ENCODE results near the gene MCFD2.
"Not testable (repeated sequence)": the region's sequence is repeated elsewhere in the genome, so short reads cannot be mapped to it uniquely, and the experiment has no call there.

The MCFD2 gene

DNA sequence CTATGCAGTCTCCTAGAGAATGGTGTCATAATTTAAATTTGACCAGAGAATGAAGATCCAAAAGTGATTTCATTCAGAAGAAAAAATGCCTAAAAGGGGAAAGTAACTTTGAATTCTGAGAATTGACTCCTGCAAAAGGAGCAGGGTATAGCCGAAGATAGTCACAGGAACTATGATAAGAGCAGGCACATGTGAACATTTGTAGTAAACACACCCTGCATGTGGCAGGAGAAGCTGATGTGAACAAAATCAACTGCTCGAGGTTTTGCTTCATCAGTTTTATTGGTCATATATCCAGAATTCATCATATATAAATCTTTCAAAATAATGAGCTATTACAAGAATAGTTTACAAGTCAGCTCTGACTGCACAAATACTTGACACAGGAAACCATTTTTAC, 14.0 kb downstream of the MCFD2 start:
- no peak for DNase-seq (ENCODE audit: low read depth)

DNA sequence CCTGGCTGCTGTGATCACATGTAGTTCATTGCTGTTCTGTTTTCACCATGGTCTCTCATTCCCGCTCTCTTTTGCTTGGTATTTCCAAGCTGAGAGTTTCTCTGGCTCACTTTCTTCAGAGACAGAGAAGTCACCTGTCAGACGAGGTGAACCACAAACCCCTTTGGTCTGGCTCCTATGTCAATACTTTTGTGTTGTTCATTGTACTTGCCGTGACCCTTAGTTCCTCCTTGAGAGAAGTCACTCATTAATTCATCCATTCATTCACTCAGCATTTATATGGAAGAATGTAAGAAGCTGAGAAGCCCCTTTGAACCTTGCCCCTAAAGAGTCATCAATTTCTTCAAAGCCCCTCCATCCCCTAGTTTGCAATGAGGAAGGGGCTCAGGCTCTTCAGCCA, 15.2 kb downstream of the MCFD2 start:
- DNase-seq (ENCODE audit: low read depth): no peak

DNA sequence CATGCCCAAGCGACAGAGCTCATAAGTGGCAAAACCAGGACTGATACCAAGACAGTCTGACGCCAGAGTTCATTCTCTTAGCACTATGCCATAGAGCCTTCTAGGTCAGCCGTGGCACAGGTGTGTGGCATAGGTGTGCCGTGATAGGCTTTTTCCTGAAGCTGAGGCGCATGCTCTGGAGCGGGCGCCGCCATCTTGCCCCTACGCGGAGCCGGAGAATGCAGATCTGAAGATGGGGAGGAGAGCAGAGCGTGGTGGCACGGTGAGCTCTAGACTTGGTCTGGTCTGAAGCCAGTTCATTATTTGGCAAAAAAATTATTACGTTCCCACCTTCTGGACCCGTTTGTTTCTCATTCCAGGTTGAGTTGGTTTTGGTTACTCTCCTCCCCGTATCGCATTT, 16.6 kb downstream of the MCFD2 start:
- DNase-seq (ENCODE audit: low read depth): no peak

DNA sequence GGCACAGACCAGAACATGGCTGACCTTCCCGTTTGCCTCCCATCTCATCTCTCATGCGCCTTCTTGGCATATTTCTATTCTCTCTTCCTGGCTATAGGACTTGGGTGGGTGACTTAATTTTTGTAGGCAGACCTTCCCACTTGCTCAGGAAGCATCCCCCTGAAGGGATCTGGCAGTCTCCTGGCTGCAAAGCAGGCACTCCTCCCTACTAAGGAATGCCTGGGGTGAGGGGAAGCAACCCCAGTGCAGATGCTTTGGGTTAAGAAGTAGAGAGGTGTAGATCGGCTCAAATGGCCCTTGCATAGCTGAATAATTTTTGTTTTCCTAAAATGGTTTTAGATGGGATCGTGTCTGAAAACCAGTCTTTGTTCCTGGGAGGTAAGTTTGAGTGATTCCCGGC, 17.6 kb downstream of the MCFD2 start:
- no peak for DNase-seq (ENCODE audit: low read depth)

DNA sequence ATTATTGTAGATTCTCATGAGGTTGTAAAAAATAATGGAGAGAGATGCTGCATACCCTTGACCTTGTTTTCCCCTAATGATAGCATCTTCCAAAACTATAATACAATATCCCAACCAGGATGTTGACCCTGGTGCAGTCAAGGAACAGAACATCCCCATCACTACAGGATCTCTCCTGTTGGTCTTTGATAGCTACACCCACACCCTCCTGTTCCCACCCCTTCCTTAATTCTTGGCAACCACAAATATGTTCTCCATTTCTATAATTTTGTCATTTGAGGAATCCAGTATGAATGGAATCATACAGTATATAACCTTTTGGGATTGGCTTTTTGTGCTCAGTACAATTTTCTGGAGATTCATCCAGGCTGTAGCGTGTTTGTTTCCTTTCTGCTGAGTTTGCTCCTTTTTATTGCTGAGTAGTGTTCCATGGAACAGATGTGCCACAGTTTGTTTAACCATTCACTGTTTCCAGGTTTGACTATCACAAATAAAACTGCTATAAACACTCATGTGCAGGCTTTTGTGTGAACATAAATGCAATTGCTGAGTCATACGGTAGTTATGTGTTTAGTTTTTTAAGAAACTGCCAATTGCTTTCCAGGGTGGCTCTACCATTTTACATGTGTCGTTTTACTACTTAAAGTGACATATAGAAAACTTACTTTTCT, 22.2 kb downstream of the MCFD2 start:
- DNase-seq (ENCODE audit: low read depth): no peak

DNA sequence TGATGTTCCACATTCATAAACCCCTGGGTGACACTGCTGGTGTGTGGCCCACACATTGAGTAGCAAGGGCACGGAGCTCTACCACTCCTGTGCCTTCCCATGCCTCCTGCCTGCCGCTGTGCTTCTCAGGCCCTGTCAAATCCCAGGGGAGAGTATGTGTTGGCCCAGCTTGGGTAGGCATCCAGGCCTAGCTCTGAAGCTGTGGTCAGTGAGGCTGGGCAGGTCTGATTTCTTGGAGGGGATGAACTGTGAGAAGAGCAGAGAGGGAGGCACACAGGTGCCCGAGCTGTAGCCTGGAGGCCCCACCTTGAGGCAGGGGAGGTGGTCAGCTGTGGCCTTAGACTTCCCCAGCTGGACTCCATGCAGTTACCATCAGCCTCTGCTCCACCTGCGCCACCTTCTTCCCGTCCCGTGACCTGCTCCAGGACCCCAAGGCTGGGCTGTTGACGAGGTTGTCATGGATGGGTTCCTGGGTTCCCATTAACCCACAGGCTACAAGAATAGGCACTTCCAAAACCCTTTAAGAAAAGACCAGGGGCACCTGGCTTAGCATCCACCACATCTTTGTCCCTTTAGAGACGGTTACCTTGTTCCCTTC, 23.6 kb downstream of the MCFD2 start:
- DNase-seq (ENCODE audit: low read depth): no peak

DNA sequence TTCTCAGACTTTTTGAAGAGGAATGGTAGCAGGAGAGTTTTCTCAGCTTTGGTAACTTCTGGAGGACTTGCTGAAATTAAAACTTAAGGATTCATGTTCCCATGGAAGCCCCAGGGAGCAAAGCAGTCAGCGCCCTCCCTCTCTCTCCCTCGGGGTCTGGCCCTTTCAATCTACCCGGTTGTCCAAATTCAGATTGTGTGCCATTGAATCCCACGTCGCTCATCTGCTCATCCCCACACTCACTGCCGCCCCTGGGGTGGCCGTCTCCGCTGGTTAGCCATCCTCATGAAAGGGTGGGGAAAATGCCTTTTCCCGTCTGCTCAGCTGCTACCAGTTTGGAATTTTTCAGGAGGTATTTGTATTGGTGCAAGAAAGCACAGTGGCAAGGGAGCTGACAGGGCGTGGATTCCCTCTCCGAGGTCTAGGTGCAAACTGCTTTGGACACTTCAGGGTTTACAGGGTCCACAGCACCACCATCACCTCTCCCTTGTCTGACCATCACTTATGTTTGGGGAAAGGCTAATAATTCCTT, 27.1 kb downstream of the MCFD2 start:
- no peak for DNase-seq (ENCODE audit: low read depth)

DNA sequence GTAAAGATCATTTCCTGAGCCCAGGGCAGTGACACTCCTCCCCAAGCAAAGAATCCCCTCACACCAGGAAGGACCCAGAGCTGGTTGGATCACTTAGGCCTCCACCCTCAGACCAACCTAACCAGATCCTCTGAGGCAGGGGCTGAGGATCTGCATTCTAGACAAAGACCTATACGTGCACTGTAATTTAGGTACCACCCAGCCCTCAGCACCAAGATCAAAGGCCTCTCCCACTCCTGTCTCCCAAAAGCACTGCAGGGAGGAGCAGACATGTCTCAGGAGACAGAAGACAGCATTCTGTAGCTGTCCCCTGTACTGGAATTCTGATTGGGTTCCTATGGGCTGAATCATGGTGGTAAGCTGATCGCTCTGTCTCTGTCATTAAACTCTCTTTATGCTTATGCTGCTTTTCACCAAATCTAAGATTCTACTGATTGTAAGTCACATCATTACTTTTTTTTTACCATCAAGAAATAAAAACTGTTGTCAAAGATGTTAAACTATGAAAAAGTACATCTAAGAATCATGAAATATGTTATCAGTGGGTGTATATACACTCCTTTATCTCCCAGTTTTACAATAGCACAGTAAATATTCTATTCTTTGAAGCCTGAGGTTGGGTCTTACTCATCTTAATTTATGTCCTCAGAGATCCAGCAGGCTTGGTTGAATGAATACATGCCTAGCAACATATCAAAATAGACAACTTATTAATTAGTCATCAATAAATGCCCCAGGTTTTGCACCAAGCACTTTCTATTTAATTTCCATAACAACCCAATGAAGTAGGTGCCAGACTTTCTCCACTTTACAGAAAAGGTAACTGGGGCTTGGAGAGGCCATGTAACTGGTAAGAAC, 28.3 kb downstream of the MCFD2 start:
- DNase-seq (ENCODE audit: low read depth): no peak

DNA sequence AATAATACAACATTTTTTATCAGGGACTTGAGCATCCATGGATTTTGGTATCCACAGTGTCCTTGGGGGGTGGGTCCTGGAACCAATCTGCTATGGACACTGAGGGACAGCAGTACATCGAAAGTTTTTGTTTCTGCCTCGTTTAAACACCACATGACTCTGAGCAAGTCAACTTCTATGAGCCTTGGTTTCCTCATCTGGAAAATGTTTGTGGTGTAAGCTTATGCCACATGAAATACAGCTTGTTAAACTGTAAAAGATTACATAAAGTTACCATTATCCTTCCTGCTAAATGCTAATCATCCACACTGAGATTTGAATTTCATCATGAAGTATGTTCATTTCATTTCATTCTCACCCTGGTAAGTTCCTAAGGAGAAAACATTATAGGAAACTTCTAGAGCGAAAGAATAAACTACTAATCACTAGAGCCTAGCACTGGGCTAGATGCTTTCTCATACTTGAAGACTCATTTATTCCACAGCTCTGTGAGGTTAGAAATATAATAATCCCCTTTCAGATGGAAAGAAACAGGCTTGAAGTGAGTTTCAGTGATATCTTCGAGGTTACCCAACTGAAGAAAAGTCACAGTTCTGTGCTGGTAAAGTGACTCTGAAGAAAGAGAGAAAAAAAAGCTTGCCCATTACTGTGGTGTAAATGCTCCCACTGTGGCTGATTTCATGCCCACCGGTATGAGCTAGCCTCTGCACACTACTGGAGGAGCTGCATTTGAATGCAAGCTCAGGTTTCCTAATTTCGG, 29.2 kb downstream of the MCFD2 start:
- no peak for DNase-seq (ENCODE audit: low read depth)

DNA sequence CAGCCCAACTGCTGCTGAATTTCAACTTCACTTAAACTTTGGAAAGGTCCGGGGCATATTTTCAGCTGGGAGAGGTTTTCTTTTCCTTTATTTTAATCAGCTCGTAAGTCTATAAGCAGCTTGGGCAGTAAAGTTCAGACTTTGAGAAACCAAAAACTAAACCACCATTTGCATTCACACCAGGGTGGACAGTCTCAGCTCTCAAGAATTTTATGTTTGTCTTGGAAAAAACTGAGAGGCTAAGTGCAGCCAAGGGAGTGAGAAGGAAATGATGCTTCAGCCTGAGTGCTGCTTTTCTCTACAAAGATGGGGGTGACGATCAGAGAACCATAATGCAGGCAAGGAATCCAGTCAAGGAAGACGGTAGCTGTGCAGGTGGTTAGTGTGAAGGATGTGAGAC, 30.2 kb downstream of the MCFD2 start:
- no peak for DNase-seq (ENCODE audit: low read depth)

DNA sequence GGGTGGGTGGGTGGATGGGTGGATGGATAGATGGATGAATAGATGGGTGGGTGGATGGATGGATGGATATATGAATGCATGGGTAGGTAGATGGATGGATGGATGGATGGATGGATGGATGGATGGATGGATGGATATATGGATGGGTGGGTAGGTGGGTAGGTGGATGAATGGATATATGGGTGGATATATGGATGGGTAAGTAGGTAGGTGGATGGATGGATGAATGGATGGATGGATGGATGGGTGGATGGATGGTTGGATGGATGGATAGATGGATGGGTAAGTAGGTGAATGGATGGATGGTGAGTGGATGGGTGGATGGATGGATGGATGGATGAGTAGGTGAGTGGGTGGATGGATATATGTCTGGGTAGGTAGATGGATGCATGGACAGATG, 36.1 kb downstream of the MCFD2 start:
- DNase-seq (ENCODE audit: low read depth): no peak

DNA sequence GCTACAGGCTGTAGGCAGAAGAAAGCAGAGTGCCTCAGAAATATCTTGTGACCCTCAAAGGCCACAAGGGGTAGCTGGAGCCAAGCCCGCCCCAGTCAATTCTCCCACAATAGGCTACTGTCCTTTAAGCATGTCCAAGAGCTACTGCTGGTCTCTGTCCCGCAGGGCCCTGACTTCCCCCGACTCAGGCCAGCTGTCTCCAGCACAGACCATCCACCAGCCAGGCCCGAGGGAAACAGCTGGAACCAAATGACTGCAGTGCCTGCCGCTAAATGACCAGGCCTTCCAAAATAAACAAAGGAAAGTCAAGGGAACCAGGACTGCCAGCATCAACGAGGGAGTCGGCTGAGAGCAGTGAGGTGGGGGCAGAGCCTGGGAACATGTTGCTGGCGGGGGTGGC, 36.7 kb downstream of the MCFD2 start:
- no peak for DNase-seq (ENCODE audit: low read depth)

DNA sequence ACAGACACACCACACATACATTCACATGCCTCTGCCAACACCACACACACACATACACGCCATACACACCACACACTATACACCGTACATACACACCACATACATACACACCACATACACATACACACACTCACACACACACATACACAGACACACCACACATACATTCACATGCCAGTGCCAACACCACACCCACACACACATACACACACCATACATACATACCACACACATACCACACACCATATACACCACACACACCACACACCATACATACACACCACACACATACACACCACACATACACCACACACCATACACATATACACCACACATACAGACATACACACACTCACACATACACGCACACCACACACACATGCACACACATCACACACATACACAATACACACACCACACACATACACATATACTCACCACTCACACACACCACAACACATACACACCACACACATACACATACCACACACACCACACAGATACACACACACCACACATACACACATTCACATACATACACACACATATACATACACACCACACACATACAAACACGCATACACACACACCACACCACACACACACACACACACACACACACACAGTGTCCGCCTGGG, 37.2 kb downstream of the MCFD2 start:
- no peak for DNase-seq (ENCODE audit: low read depth)

DNA sequence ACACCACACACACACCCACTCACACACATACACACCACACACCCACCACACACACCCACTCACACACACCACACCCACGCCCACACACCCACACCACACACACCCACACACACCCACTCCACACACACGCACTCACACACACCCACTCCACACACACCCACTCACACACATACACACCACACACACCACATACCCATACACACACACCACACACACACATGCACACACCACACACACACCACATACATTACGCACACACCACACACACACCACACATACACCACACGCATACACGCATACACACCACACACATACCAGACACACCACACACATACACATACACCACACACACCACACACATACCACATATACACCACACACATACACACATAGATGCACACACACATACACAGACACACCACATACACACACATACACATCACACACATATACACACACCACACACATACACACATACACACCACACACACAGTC, 37.9 kb downstream of the MCFD2 start:
- DNase-seq (ENCODE audit: low read depth): no peak

DNA sequence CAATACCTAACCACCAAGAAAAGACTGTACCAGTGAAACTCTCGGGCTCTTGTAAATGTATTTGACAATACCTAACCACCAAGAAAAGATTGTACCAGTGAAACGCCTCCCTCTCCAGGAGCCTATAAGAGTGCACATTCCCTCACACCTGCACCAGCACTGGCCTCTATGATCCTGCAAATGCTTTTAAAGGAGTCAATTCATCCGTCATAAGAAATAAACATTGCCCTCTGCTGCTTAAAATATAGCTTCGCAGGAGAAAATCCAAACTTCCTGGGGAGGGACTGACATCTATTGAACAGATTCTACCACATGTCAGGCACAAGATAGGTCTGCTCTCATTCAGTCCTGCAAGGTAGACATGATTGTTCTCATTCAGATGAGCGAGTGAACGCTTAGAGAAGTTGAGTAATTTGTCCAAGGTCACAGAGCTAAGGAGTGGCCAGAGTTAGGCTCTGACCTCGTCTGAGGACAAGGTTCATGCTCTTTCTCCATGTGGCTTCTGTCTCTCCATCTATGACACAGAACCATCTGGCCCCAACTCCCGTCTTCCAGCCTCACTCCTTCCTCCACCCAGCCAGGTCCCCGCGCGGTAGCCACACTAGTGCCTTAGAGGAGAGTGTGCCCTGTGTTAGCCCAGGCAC, 38.7 kb downstream of the MCFD2 start:
- DNase-seq (ENCODE audit: low read depth): no peak

DNA sequence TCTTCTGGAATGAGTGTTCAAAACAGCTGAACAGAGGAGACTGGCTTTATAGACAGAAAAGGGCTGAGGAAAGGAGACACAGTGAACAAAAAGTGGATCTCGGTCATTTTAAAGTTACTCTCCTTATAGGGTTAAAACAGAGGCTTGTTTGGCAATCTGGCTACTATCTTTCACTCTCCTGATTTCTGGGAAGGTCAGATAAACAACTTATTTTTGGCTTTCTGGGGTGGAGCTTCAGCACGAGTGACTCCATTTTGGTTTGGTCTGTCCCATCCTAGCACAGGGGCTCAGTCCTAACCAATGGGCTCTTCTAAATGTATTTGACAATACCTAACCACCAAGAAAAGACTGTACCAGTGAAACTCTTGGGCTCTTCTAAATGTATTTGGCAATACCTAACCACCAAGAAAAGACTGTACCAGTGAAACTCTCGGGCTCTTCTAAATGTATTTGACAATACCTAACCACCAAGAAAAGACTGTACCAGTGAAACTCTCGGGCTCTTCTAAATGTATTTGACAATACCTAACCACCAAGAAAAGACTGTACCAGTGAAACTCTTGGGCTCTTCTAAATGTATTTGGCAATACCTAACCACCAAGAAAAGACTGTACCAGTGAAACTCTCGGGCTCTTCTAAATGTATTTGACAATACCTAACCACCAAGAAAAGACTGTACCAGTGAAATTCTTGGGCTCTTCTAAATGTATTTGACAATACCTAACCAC, 39.5 kb downstream of the MCFD2 start:
- not testable (repeated sequence) for DNase-seq (ENCODE audit: low read depth)

DNA sequence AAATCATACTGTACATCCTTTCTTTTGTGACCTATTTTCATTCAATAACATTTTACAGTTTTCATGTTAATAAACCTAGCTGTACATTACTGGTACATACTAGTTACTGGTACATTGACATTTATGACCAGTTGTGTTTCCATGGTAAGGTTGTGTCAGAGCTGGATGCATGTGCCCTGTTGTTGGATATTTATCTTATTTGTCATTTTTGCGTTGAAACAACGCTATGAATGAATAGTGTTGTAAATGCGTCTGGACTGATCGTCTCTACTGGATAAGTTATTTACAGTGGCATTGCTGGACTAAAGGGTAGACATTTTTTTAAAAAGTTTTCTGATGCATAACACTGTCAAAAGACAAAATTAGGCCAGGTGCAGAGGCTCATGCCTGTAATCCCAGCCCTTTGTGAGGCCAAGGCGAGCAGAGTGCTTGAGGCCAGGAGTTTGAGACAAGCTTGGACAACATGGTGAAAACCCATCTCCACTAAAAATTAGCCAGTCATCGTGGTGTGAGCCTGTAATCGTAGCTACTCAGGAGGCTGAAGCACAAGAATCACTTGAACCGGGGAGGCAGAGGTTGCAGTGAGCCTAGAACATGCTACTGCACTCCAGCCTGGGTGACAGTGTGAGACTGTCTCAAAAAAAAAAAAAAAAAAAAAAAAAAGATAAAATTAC, 40.2 kb downstream of the MCFD2 start:
- no peak for DNase-seq (ENCODE audit: low read depth)

DNA sequence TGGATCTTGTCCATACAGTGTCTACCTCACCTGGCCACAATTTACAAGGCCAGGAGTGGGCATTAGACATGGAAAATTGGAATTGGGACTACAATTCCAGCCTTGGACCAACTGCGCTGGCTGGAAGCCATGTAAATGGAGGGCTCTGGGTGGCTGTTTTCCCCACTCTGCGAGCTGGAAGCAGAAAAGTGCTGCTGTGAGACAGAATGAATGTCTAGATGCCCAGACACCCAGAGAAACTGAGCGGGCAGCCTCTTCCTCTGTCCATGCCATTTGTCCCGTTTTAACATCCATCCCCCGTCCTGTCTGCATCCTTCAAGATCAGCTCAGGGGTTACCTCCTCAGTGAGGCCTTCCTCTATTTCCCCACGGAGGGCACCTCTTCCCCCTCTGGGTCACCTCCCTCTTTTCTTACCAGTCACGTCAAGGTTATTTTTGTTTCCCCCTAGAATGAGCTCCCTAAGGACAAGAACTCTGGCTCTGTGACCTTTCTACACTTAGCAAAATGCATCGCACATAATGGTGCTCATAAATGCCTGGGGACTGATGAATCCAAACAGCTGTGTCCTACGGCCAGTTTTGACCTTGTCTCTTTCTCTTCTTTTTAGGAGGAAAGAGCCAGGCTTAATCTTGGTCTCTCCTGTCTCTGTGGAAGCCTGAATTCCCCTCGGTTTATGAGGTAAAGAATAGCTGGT, 41.2 kb downstream of the MCFD2 start:
- no peak for DNase-seq (ENCODE audit: low read depth)

DNA sequence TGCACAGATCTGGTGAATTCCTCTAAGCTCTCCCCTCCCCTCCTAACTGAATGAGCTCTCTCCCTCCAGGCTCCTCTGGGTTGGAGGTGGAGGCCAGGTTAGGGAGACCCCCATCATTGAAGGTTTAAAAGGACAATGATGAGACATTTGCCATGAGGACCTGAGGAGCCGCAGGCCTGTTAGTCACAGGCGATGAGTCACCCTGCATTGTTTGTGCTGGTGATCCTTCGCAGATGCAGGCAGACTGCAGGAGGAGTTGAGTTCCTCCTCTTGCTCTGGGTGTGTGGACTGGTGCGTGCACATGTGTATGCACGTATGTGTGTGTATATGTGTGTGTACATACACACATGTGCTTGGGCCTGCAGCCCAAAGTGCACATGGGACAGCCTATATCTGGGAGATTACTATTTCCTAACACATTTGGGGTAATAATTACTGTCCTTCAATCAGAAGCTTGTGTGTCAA, 42.0 kb downstream of the MCFD2 start:
- peak; percentile 10 for DNase-seq (ENCODE audit: low read depth)

Data from stimulated activated CD8-positive, alpha-beta memory T cell treated with anti-CD3 and anti-CD28 coated beads, Interleukin-12 subunit alpha, Interleukin-12 subunit beta, amount 100 ng/mL, for 1 hour (primary cell).